T-helper 17 cell (primary cell): ENCODE data around the gene ARL6IP4. TPM values are rescaled to one million over a fixed set of nuclear protein-coding genes. Genes with fewer than 3 reads are reported as not detected.

ENCODE experiments used
- ATAC-seq: fragments of 150-1000 bp; cut with Tn5 transposase; 2 replicates; pipeline ENCODE4 v1.10.0; 2021; ENCODE audit warnings: mild to moderate bottlenecking, moderate library complexity
- DNase-seq, 3 donors: peaks; one replicate each; pipeline versions ENCODE4 v3.0.0 to v3.0.0-alpha.2; 2020 to 2021
- H3K9me3 ChIP-seq: one replicate; pipeline ENCODE4 v1.7.0; 2013; ENCODE audit warnings: low read length, mild to moderate bottlenecking; ENCODE audit not compliant: control insufficient read depth, poor library complexity, severe bottlenecking
- H3K27ac Mint-ChIP-seq: one replicate; pipeline ENCODE4 v1.8.0; 2022; ENCODE audit warnings: mild to moderate bottlenecking, moderate library complexity, mixed read lengths
- H3K27me3 Mint-ChIP-seq: one replicate; pipeline ENCODE4 v1.8.0; 2022; ENCODE audit warnings: mixed read lengths
- H3K36me3 Mint-ChIP-seq: one replicate; pipeline ENCODE4 v1.8.0; 2022; ENCODE audit warnings: low read depth, mixed read lengths
- H3K4me1 Mint-ChIP-seq: one replicate; pipeline ENCODE4 v1.8.0; 2022; ENCODE audit warnings: mild to moderate bottlenecking, mixed read lengths
- H3K4me3 Mint-ChIP-seq: one replicate; pipeline ENCODE4 v1.8.0; 2022; ENCODE audit warnings: mild to moderate bottlenecking, moderate library complexity, mixed read lengths
- total RNA-seq, 4 donors: library from RNA in 2 of 4; stranded (reverse) in 2 of 4; gene quantifications; one replicate each; pipeline ENCODE4 v1.2.3 and lab custom pipeline; 2022 to 2026

ARL6IP4 gene
- total RNA-seq, 2 donors from 2014 or later, result 109 to 131 TPM

- no peaks in the 10 kb centered on the region for H3K9me3 ChIP-seq
- Mint-ChIP-seq H3K27ac (no peak overlapping the region), H3K27me3 (no peaks in the 10 kb centered on the region), H3K36me3 (no peaks in the 10 kb centered on the region), H3K4me1 (peaks cover 38% of the 10 kb centered on the region), H3K4me3 (peak overlapping the region; percentile 60)
- ATAC-seq, result no peak
- DNase-seq, result no peak
These were observed 1.9 kb upstream of the ARL6IP4 start for GRCh38 chr12:122978507-122978955.

- ATAC-seq, result no peak
- Mint-ChIP-seq H3K27ac (peak overlapping the region; percentile 77), H3K4me1 (peaks cover 40% of the 10 kb centered on the region), H3K4me3 (peak overlapping the region; percentile 92), H3K27me3 (no peaks in the 10 kb centered on the region), H3K36me3 (no peaks in the 10 kb centered on the region)
- no peak for DNase-seq
- H3K9me3 ChIP-seq, result no peaks in the 10 kb centered on the region
These were observed 1.2 kb upstream of the ARL6IP4 start for GRCh38 chr12:122979001-122979907.

DNA sequence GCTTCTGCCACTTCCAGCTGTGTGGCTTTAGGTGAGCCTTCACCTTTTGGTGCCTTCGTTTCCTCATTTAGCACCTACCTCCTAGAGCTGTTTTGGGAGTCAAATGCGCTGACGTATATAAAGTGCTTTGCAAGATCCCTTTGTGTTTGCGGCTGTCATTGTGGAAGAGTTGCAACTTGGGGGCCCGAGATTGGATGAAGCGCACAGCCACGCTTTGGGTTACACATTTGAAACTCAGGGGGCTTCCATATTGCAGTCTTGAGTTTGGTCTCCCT lies 636 bp upstream of the ARL6IP4 start:
- DNase-seq, result no peak
- H3K36me3 Mint-ChIP-seq, result no peaks in the 10 kb centered on the region
- peaks cover 39% of the 10 kb centered on the region for H3K4me1 Mint-ChIP-seq
- no peaks in the 10 kb centered on the region for H3K27me3 Mint-ChIP-seq
- peak overlapping the region; percentile 92 for H3K4me3 Mint-ChIP-seq
- ATAC-seq, result no peak
- no peaks in the 10 kb centered on the region for H3K9me3 ChIP-seq
- H3K27ac Mint-ChIP-seq, result peak overlapping the region; percentile 77

GRCh38 chr12:122981036-122981471 lies 573 bp downstream of the ARL6IP4 start:
- peaks cover 30% of the 10 kb centered on the region for H3K4me1 Mint-ChIP-seq
- ATAC-seq, result peak; percentile 44
- no peaks in the 10 kb centered on the region for H3K27me3 Mint-ChIP-seq
- H3K27ac Mint-ChIP-seq, result peak overlapping the region; percentile 83
- DNase-seq, result no peak
- no peaks in the 10 kb centered on the region for H3K36me3 Mint-ChIP-seq
- peak overlapping the region; percentile 92 for H3K4me3 Mint-ChIP-seq
- no peaks in the 10 kb centered on the region for H3K9me3 ChIP-seq

DNA sequence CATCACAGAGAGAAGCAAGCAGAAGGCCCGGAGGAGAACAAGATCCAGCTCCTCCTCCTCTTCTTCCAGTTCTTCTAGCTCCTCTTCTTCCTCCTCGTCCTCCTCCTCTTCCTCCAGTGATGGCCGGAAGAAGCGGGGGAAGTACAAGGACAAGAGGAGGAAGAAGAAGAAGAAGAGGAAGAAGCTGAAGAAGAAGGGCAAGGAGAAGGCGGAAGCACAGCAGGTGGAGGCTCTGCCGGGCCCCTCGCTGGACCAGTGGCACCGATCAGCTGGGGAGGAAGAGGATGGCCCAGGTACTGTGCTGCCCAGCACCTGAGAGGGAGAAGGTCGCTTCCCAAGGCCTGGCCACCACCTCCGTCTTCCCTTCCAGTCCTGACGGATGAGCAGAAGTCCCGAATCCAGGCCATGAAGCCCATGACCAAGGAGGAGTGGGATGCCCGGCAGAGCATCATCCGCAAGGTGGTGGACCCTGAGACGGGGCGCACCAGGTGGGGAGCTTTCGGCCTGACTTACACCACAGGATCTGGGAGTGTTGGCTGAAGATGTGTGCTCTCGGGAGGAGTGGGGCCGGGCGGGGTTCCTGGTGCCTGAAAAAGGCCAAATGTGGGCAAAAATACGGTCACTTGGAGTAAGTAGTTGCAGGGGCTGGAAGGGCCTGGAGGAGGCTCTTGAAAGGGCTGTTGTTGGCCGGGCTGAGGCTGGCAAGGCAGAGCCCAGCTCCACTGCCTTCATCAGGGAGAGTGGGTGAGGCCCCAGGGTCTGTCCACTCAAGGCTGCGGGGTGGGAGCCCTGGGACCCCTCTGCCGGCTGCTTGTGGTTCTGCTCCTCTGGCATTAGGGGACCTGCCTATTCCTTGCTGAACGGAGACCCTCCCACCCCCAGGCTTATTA lies 1.4 kb downstream of the ARL6IP4 start:
- DNase-seq (no peak), ATAC-seq (no peak)
- peak overlapping the region; percentile 92 for H3K4me3 Mint-ChIP-seq
- no peaks in the 10 kb centered on the region for H3K27me3 Mint-ChIP-seq
- peaks cover 25% of the 10 kb centered on the region for H3K4me1 Mint-ChIP-seq
- H3K27ac Mint-ChIP-seq, result peak overlapping the region; percentile 83
- H3K36me3 Mint-ChIP-seq, result no peaks in the 10 kb centered on the region
- no peaks in the 10 kb centered on the region for H3K9me3 ChIP-seq

DNA sequence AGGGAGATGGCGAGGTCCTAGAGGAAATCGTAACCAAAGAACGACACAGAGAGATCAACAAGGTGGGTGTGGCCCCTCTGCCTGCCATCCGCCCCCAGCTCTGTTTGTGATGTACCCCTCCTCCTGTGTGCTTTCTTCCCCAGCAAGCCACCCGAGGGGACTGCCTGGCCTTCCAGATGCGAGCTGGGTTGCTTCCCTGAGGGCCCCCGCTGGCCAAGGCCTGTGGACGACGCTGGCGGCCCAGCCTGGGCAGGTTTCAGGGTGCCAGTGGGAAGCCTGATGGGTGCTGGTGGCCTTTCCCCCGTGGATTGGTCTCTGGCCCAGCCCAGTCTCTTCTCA lies 2.0 kb downstream of the ARL6IP4 start:
- no peak for ATAC-seq
- no peaks in the 10 kb centered on the region for H3K27me3 Mint-ChIP-seq

GRCh38 chr12:122982963-122983788 lies 2.7 kb downstream of the ARL6IP4 start:
- no peaks in the 10 kb centered on the region for H3K27me3 Mint-ChIP-seq
- H3K9me3 ChIP-seq, result no peaks in the 10 kb centered on the region
- H3K4me3 Mint-ChIP-seq, result peak overlapping the region; percentile 47
- DNase-seq (no peak), ATAC-seq (no peak)
- peak overlapping the region; percentile 83 for H3K27ac Mint-ChIP-seq
- peaks cover 23% of the 10 kb centered on the region for H3K4me1 Mint-ChIP-seq
- H3K36me3 Mint-ChIP-seq, result no peaks in the 10 kb centered on the region

More for the DNA sequence above, 2.0 kb downstream of the ARL6IP4 start:
- Mint-ChIP-seq H3K4me3 (peak overlapping the region; percentile 92), H3K36me3 (no peaks in the 10 kb centered on the region), H3K27ac (peak overlapping the region; percentile 83), H3K4me1 (peaks cover 25% of the 10 kb centered on the region)
- no peak for DNase-seq
- no peaks in the 10 kb centered on the region for H3K9me3 ChIP-seq

GRCh38 chr12:122983789-122984515 lies 3.5 kb downstream of the ARL6IP4 start:
- Mint-ChIP-seq H3K4me1 (peaks cover 25% of the 10 kb centered on the region), H3K27me3 (no peaks in the 10 kb centered on the region), H3K27ac (peak overlapping the region; percentile 84), H3K4me3 (peak overlapping the region; percentile 7), H3K36me3 (no peaks in the 10 kb centered on the region)
- no peak for DNase-seq
- no peak for ATAC-seq
- H3K9me3 ChIP-seq, result no peaks in the 10 kb centered on the region

- Mint-ChIP-seq H3K36me3 (no peaks in the 10 kb centered on the region), H3K4me1 (peaks cover 25% of the 10 kb centered on the region), H3K4me3 (peak overlapping the region; percentile 7), H3K27me3 (no peaks in the 10 kb centered on the region), H3K27ac (peak overlapping the region; percentile 84)
- no peaks in the 10 kb centered on the region for H3K9me3 ChIP-seq
- DNase-seq (no peak), ATAC-seq (no peak)
These were observed 4.3 kb downstream of the ARL6IP4 start for GRCh38 chr12:122984612-122985337.

DNA sequence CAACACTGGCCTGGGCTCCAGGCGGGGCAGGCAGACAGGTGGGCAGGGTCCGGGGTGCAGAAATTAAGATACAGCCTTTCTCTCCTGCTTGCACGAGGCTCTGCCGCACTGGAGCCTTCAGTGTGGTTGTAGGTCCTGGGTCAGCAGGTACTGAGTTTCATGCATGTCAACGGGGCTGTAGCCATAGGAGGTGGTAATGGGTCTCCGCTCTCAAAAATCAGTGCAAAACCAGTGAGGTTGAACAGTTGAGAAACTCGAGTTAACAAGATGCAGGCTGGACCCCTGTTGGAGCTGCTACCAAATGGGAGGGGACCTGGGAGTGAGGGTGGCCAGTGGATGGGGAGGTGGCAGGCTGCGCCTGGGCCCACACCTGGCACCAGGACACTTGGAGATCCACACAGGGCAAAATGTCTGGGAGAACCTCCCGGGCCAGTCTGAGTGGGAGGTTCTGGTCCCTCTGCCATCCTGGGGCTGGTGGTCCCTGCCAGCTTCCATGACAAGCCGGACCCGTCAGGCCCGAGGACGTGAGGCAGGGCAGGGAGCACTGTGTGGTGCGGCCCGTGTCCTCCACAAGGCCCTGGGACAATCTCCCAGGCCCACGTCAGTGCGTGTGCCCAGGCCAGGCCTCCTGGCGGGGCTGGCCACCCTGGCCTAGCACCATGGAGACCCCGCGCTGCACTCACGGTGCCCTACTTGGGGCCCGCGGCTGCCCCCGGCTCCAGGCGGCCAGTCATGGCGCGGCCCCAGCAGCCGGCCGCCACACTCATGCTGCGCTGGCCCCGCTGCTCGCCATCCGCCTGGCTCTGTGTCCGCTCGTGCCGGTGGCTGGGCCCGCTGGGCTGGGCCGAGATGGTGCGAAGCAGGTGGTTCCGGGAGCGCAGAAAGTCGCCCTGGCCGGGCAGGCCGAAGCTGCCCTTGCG lies 5.1 kb downstream of the ARL6IP4 start:
- ATAC-seq (no peak), DNase-seq (no peak)
- Mint-ChIP-seq H3K27ac (no peak overlapping the region), H3K27me3 (no peaks in the 10 kb centered on the region), H3K36me3 (no peaks in the 10 kb centered on the region), H3K4me3 (no peak overlapping the region), H3K4me1 (peaks cover 25% of the 10 kb centered on the region)
- no peaks in the 10 kb centered on the region for H3K9me3 ChIP-seq

DNA sequence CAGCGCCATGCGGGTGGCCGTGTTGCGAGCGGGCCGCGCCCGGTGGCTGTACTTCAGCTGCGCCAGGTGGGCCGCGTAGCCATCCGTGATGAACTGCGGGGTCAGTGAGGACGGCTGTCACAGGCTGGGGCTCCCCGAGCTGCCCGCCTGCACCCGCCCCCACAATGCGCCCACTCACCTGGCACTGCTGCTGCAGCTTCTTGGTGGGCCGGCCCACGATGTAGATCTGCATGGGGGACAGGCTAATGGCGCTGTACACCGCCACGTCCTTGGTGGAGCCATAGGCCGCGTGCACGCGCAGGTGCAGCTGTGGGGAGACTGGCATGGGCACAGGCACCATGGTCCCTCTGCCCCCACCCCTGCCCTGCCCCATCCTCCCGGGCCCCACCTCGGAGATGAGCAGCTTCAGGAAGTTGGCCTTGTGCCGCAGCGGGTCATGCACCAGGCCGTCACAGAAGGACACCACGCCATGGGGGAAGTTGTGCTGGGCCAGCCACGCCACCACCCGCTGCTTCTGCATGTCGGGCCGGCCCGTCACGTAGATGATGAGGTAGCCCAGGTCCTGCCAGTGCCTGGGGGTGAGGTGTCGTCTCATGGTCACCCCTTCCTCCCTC lies 5.9 kb downstream of the ARL6IP4 start:
- no peak for DNase-seq
- no peak overlapping the region for H3K4me3 Mint-ChIP-seq
- H3K36me3 Mint-ChIP-seq, result no peaks in the 10 kb centered on the region
- no peaks in the 10 kb centered on the region for H3K9me3 ChIP-seq
- H3K27ac Mint-ChIP-seq, result no peak overlapping the region
- H3K4me1 Mint-ChIP-seq, result peaks cover 22% of the 10 kb centered on the region
- ATAC-seq, result no peak
- no peaks in the 10 kb centered on the region for H3K27me3 Mint-ChIP-seq
